Measurements from ENCODE around the gene TRPC5OS.

Gene TRPC5OS

DNA sequence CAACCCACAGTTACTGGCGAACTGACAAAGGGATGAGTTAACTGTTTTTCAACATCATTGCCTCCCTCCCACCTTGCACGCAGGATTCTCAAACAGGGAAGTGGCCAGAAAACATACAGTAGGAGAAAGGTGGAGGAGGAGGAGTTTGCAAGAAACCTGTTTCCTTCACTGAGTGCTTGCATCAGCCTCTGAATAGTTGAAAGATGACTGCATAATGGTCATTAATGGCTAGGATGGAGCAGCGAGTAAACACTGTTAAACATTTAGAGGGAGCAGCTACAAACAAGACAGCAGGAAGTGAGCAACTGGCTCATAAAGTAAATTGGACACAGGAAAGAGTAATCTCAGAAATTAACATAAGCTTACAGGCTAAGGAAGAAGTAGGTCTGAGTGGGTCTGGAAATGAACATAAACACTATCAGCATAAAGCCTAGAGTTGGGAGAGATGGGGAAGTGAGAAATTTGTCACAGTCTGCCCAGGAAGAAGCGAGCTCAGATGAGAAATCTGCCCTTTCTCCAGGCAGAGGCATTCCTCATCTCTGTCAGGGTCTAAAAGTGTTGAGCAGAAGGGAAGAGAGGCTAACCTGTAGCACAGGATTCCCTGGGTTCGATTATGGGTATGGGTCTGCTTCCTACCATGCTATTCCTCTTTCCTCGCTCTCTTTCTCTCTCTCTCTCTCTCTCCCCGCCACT, 38.6 kb downstream of the TRPC5OS start:
- DNase-seq: peak in 1 of 2 donors; percentile 17

DNA sequence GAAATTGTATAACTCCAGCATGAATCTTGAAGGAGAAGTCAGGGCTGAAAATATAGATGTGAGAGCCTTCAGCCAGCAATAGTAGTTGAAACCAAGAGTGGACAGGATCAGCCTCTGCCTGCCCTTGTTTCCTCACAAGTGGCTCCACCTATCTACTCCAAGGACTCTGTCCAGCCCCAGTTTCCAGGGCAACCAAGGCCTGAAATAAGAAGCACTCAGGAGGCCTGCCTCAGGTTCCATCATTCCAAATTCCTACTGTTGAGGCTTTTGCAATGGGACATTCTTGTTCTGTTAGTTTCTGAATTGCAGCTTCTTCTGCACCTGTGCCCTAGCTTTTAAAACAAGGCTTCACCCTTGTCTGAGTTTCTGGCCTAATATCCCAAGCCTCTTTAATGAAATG, 41.6 kb downstream of the TRPC5OS start:
- DNase-seq: no peak

DNA sequence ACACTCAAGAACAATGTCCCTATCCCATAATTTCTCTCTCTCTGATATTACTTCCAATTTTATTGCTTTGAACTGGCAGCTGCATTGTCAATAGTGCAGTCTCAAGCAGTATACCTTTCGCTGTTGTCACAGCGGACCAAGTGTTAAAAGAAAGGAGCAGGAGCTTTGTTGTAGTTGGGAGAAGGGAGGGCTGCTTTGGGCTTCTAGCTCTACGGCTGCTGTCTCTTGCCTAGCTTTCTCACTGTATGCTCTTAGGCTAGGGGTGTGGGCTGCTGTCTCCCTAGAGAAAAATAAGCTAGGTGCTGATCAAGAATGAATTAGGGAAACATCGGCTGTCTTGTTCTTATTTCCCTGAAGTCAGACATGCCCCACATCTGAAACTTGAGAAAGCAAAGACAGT, 52.5 kb downstream of the TRPC5OS start:
- DNase-seq: no peak
